ENCODE results near the gene PPP5C.
"Not testable (repeated sequence)": the region's sequence is repeated elsewhere in the genome, so short reads cannot be mapped to it uniquely, and the experiment has no call there.

PPP5C gene

GRCh38 chr19:46386996-46387712 is 40.3 kb downstream of the PPP5C start:
- DNase-seq = no peak

GRCh38 chr19:46387713-46388130 is 40.8 kb downstream of the PPP5C start:
- no peak for DNase-seq

- DNase-seq = no peak
Measured at GRCh38 chr19:46388311-46389095, 41.6 kb downstream of the PPP5C start.

- DNase-seq = no peak
Measured at GRCh38 chr19:46390121-46390858, 43.4 kb downstream of the PPP5C start.

- no peak for DNase-seq
Measured at GRCh38 chr19:46390866-46391265, 44.0 kb downstream of the PPP5C start.

- DNase-seq = no peak
Measured at GRCh38 chr19:46391296-46392251, 44.7 kb downstream of the PPP5C start.

GRCh38 chr19:46392252-46392801 is 45.4 kb downstream of the PPP5C start:
- no peak for DNase-seq

- DNase-seq = no peak
Measured at GRCh38 chr19:46392837-46393236, 46.0 kb downstream of the PPP5C start.

- DNase-seq = no peak
Measured at GRCh38 chr19:46393456-46394401, 46.8 kb downstream of the PPP5C start.

- no peak for DNase-seq
Measured at GRCh38 chr19:46394402-46394797, 47.5 kb downstream of the PPP5C start.

GRCh38 chr19:46397801-46398479 is 51.1 kb downstream of the PPP5C start:
- DNase-seq = not testable (repeated sequence)

- DNase-seq = no peak
Measured at GRCh38 chr19:46402725-46403124, 55.8 kb downstream of the PPP5C start.

- no peak for DNase-seq
Measured at GRCh38 chr19:46404055-46404752, 57.3 kb downstream of the PPP5C start.

GRCh38 chr19:46404753-46405468 is 58.0 kb downstream of the PPP5C start:
- no peak for DNase-seq

- DNase-seq = no peak
Measured at GRCh38 chr19:46406976-46407375, 60.1 kb downstream of the PPP5C start.

- DNase-seq = no peak
Measured at GRCh38 chr19:46407856-46408663, 61.2 kb downstream of the PPP5C start.

- no peak for DNase-seq
Measured at GRCh38 chr19:46408664-46409039, 61.8 kb downstream of the PPP5C start.

- DNase-seq = no peak
Measured at GRCh38 chr19:46409191-46409590, 62.3 kb downstream of the PPP5C start.
